Femur (tissue), 1 donor: ENCODE measurements around the gene ADAM15.
A peak's percentile ranks its signal among the peaks of the same experiment; 100 is the strongest.

ENCODE experiments used
- DNase-seq: peaks from one replicate; pipeline ENCODE4 v3.0.0-alpha.2; 2017

Gene ADAM15

GRCh38 chr1:155030899-155031298 is 20.2 kb upstream of the ADAM15 start:
- no peak for DNase-seq

DNA sequence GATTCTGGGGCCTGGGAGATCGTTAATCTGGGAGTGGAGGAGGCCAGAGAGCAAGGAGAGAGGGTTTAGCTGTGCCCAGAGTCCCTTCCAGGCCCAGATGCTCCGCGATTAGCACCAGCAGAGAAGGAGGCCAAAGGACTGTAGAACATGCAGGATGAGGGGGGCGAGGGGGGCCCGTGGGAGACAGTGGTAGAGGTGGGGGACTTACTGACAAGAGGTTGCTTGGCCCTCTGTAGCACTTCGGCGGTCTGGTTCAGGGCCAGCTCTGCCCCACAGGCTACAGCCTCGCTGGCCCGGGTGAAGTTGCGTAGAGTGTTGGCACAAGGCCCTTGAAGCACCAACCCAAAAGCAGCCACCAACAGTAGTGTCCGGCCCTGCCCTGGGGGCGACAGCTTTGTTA is 18.2 kb upstream of the ADAM15 start:
- no peak for DNase-seq

GRCh38 chr1:155033524-155033923 is 17.6 kb upstream of the ADAM15 start, which contains the start of the genes DCST1 and DCST2:
Gene DCST1 (plus strand): TSS chr1:155033824. CDS start chr1:155034037, 213 bp downstream.
Gene DCST2 (minus strand): TSS chr1:155033781. CDS start chr1:155033701, 80 bp downstream.
- DNase-seq = no peak

DNA sequence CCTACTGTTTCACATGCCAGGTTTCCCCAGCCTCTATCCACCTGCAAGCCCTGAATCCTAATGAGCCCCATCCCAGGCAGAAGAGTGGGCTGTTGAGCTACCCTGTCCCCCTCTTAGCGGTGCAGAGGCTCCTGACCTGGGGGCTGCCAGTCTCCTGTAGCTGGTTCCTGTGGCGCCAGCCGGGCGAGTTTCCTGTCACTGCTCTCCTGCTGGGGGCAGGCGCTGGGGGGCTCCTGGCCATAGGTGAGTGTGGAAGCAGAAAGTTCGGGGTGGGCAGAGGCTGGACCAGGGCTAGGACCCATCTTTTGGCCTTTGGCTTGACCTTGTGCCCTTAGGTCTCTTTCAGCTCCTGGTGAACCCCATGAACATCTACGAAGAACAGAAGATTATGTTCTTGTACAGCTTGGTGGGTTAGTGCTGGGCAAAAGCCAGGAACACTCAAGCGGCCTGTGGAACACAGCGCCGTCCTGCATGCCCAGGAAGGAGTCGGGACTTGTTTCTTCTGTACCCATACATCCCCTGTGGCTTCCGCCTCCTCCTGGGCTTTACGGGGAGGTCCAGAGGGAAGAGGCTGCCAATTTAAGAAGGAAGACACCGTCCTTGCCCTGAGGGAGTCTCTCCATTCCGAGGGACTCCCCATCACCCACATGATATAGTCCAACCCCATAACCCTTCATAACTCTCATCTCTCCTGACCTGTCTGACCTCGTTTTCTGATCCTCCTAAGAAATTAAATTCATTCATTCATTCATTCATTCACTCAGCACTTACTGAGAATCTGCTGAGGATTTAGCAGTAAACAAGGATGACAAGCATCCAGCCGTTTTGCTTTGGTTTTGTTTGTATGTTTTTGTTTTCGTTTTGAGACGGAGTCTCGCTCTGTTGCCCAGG is 16.6 kb upstream of the ADAM15 start:
- DNase-seq = no peak

- no peak for DNase-seq
These were observed 15.2 kb upstream of the ADAM15 start for GRCh38 chr1:155035936-155036335.

DNA sequence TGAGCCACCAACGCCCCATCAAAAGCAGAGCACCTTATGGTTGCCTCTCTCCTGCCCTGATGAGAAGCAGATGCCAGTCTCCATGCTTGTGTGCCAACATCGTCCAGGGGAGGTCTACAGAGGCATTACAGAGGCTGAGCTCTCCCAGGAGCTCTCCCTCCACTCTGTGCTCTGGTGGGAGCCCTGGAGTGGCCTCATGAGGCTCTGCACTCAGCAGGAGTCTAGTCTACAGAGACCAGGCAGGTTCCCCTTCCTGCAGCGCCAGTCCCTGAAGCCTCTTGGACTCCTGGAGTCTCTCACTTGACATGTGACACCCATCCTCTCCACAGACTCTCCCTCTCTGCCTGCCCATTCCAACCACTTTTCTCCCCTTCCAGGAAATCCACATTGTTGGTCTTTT is 14.1 kb upstream of the ADAM15 start:
- no peak for DNase-seq

- DNase-seq = no peak
These were observed 13.2 kb upstream of the ADAM15 start for GRCh38 chr1:155037851-155038441.

- DNase-seq = no peak
These were observed 12.4 kb upstream of the ADAM15 start for GRCh38 chr1:155038602-155039307.

- DNase-seq = no peak
These were observed 11.8 kb upstream of the ADAM15 start for GRCh38 chr1:155039308-155039669.

- no peak for DNase-seq
These were observed 10.6 kb upstream of the ADAM15 start for GRCh38 chr1:155040358-155041093.

DNA sequence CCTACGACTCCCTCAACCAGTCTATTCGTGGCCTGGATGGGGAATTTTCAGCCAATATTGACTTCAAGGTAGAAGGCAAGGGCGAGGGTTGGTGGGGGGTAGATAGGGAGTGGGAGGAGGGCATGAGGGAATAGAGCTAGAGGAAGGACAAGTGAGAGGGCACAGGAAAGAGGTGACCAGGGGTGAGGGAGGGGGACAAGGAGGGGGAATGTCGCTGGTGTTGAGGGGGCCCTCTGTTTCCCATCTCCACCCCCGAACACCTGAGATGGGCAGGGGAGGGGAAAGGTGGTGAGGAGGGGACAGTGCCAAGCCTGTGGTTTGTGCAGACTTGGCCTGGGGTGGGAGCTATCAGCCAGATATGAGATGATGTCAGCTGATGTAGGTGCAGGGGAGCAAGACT is 8.3 kb upstream of the ADAM15 start:
- DNase-seq = no peak

- DNase-seq = no peak
These were observed 7.8 kb upstream of the ADAM15 start for GRCh38 chr1:155043301-155043702.

DNA sequence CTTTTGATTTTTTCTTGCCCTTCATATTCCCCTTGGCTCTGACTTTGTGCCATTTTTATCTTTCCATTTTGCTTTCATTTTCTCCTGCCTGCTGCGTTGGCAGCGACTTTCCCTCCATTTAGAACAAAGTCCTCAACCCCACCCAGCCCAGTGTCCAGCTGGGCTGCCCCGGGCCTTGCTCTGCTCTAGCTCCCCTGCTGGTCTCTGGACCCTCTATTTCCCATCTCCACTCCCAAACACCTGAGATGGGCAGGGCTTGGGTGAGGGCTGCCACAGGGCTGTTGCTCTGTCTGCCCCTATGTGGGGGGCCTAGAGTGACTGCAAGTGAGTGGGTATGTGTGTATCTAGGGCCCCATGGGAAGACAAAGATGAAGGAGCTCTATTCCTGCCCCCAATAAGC is 7.3 kb upstream of the ADAM15 start:
- DNase-seq = no peak

DNA sequence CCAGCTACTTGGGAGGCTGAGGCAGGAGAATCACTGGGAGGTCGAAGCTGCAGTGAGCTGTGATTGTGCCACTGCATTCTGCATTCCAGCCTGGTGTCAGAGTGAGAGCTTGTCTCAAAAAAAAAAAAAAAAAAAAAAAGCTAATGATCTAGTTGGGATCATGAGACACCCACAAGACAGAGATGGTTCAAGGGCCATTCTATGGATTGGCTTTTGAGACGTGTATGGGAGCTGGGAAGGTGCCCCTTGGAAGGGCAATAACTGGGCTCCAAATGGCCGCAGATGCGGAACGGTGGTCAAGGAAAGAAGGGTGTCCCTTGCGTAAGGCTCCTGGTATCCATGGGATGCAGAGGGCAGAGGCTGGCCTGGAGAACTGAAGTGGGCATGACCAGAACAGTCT is 6.8 kb upstream of the ADAM15 start:
- DNase-seq = no peak

DNA sequence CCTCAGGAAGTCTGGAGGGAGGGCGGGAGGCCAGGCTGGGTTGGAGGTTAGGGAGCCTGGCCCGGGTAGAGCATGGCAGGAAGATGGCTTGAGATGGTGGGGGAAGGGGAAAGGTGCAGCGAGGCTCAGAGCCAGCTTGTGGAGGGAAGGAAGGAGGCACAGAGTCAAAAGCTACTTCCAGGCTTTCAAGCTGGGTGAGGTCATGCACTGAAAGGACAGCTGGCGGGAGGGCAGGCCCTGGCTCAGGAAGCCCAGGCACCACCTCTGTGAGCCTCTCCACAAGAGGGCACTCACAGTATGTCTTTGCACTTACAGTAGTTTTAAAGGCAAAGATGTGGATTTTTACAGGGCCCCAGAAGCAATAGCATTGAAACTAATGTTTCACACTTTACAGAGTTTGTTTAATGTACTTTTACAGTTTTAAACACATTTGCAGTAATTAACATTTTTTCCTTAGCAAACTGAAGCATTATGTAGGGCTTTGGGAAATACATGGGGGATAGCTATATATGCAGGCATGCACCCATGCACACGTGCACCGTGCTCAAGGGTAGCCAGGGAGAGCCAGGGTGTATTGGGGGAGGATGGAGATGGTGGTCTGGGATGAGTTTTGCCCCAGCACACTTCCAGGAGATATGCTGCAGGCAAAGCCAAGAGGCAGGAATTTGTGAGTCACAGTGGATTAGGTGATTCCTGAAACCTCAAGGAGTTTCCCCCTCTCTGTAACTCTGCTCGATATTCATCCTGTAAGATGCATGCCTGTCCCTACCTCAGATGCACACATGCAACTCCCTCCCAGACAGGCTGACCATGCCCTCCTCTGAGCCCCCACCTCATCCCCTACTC is 6.1 kb upstream of the ADAM15 start:
- peak; percentile 82 for DNase-seq

DNA sequence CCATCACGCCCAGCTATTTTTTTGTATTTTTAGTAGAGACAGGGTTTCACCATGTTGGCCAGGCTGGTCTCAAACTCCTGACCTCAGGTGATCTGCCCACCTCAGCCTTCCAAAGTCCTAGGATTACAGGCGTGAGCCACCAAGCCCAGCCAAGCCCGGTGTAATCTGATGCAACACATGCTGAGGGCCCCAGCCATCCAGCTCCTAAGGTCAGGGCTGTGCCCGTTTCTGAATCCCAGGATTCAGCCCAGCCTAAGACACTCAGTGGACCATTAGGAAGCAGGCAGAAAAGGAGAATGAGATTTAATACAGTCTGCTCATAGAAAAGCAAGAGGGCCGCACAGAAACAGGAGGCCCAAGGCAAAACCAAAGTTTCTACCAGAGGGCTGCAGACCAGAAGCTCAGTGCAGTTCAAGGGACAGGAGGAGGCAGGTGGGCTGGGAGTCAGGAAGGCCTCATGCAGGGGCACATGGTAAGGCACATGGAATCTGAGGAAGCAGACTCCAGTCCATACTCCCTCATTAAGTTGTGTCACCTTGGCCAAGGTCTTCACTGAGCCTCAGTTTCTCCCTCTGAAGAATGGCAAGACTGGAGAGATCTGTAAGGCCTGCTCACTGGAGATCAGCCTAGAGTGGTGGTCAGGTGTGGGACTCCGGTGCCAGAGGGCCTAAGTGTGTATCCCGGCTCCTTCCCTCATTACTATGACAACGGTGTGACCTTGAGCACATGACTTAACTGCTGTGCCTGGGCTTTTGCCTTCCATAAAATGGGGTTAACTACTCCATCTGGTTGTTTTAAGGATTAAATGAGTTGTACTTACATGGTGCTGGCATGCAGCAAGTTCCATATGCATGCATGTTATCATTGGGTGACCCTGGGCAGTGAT is 2.4 kb upstream of the ADAM15 start:
- DNase-seq = no peak

GRCh38 chr1:155049651-155050559 is 1.2 kb upstream of the ADAM15 start:
- no peak for DNase-seq

GRCh38 chr1:155051342-155051776 is 243 bp downstream of the ADAM15 start:
- DNase-seq = no peak

DNA sequence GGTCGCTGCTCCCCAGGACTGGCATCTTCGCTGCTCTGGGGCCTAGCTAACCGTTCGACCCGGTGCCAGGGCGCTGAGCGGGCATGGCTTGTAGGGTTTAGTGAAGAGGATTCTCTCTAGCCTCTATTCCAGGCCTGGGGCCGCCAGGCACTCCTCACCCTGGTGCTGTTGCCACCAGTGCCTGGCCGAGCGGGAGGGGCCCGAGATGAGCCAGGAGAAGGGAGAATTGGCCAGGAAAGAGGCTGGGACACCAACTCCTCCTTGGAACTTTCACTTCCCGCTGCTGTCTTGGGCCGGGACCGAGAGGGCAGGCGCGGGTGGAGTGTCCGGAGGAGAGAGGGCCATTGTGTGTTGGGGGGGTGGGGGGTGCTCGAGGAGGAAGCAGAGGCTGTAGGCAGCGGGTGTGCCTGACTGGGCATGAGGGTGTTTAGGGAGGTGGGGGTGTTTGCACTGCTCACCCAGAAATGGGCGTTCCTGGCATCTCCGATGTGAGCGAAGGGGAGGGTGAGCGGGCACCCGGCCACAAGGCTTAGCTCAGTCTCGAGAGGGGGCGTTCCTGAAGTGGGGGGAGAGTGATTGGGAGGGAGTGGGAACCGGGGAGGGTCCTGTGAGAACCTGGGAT is 772 bp downstream of the ADAM15 start:
- DNase-seq = peak; percentile 68
